HG03175 (cell line): Measurements from ENCODE around the gene ZIC5.

Experiments
- ATAC-seq: cut with Tn5 transposase; IDR thresholded peaks from one replicate; pipeline ENCODE4 v1.9.1; 2021; ENCODE audit warnings: mild to moderate bottlenecking, moderate library complexity; ENCODE audit not compliant: unreplicated experiment

Gene ZIC5

GRCh38 chr13:99987154-99988019 lies 15.8 kb upstream of the ZIC5 start:
- ATAC-seq: no peak

GRCh38 chr13:99986741-99987140 lies 15.2 kb upstream of the ZIC5 start:
- ATAC-seq: no peak

DNA sequence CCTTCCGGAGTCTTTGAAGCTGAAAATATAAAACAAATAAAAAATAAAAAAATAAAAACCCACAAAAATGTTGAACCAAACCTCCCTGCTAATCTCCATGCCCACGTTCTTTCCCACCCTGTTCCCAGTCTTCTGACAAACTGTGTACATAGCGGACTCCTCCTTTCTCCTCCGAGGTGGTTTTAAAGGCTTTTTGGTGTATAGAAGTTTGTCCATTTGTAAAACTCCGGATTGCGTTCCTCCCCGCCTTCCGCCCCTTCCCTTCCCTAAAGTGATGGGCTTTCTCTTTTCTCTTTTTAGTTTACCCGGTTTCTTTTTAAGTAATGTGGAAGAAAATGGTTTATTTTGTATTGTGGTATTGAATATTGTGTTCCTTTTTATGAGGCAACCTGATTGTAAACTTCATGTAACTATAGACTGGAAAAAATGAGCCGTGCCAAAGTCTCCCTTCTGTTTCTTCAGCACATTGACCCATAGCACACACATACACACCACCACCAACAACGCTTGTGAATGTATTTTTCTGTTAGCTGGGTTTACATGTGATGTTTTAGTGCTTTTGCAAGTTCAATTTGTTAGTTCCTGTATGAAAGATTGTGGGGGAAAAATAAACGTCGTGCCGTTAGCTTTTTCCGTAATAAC lies 14.4 kb upstream of the ZIC5 start:
- ATAC-seq: no peak

DNA sequence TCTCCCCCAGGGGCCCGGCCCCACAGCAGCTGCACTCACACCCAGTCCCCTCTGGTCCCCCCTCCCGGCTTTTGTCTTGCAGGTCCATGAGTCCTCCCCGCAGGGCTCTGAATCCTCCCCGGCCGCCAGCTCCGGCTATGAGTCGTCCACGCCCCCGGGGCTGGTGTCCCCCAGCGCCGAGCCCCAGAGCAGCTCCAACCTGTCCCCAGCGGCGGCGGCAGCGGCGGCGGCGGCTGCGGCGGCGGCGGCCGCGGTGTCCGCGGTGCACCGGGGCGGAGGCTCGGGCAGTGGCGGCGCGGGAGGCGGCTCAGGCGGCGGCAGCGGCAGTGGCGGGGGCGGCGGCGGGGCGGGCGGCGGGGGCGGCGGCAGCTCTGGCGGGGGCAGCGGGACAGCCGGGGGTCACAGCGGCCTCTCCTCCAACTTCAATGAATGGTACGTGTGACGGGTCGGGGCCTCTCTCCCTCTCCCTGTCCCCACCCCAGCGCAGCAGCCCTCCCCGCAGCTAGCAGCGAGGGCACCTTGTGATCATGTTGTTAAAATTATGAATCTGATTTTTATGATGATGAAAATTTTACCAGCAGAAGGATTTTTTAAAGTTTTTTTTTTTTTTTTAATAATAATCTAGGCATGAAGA lies 13.8 kb upstream of the ZIC5 start:
- no peak for ATAC-seq

DNA sequence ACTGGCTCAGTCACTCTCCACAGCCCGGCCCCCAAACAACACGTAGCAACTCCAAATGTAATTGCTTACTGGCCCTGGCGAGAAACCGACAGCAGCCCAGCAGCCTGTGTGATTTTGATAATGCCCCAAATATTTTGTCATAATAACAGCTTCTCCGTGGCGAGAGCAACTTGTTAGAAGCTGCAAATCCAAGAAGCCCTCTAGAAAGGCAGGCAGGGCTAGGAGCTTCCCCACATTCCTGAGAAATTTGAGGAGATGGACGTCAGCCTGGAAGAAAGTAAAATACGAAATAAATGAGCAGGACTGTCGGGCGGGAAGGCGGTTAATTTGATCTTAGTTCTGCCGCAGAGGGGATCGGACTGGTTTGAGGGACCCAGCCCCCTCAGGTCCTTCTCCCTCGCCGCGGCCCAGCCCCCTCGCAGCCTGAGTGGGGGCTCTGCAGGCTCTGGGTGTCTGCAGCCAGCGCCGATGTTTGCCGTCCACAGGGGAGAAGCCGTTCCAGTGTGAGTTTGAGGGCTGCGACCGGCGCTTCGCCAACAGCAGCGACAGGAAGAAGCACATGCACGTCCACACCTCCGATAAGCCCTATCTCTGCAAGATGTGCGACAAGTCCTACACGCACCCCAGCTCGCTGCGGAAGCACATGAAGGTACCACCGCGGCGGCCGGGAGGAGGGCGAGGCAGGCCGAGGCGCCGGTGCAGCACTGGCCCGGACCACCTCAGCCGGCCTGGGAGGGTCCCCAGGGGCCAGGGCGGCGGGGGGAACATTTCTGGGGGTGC lies 13.1 kb upstream of the ZIC5 start:
- no peak for ATAC-seq

DNA sequence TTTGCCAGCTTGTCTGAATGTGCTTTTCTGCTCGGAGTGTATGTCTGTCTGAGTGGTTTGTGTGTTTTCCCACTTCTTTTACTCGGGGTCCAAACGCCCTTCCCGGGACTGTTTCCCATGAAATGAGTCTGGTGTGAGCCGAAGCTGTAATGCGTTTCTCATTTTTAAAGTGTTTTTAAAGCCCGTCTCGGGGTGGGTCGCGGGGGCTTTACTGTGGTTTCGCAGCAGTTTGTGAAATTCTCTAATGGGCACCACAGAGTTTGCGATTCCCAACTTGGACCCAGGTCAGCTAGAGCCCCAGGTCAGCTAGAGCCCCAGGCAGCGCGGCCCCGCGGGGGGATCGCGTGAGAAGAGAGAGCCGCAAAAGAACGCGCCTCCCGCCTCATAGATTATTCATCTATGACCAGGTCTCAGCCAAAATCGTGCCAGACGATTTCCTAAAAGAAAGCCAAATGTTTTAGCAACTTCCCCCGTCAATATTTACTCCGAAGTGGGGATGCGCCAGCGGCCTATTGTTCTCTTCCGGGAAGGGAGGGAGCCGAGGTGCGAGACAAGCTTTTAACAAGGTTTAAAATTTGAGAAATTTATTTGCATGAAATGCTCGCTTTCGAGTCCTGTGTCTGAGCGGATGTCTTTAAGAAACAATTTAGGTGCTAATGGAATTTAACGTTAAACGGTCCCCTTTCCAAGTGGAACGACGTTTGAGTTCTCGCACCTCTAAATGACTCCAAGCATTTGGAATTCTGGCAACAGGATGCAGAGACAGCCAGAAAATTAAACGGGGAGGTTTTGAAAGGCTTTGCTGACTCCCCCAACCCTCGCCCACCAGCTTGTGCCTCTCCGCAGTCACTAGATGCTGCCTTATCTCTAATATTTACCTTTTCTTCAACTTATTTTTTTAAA lies 12.2 kb upstream of the ZIC5 start:
- no peak for ATAC-seq

DNA sequence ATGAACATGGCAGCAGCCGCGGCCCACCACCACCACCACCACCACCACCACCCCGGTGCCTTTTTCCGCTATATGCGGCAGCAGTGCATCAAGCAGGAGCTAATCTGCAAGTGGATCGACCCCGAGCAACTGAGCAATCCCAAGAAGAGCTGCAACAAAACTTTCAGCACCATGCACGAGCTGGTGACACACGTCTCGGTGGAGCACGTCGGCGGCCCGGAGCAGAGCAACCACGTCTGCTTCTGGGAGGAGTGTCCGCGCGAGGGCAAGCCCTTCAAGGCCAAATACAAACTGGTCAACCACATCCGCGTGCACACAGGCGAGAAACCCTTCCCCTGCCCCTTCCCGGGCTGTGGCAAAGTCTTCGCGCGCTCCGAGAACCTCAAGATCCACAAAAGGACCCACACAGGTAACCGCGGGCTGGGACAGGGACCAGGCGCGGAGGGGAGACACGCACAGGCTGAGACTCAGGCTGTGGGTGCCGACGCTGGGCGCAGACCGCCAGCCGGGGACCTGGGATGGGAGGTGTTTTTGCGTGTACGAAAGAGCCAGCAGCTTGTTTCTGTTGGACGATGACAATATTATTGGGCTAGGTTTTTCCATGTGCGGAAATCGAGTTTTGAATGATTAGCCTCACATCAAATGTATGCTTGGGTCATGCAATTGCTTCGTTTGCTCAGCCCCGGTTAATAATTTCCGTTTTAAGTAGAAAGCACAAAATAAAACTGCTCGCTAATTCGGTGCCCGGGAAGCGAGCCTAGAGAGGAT lies 11.3 kb upstream of the ZIC5 start:
- no peak for ATAC-seq

DNA sequence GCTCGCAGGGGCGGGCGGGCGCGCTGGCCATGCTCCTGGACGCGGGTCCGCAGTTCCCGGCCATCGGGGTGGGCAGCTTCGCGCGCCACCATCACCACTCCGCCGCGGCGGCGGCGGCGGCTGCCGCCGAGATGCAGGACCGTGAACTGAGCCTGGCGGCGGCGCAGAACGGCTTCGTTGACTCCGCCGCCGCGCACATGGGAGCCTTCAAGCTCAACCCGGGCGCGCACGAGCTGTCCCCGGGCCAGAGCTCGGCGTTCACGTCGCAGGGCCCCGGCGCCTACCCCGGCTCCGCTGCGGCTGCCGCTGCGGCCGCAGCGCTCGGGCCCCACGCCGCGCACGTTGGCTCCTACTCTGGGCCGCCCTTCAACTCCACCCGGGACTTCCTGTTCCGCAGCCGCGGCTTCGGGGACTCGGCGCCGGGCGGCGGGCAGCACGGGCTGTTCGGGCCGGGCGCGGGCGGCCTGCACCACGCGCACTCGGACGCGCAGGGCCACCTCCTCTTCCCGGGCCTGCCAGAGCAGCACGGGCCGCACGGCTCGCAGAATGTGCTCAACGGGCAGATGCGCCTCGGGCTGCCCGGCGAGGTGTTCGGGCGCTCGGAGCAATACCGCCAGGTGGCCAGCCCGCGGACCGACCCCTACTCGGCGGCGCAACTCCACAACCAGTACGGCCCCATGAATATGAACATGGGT lies 10.6 kb upstream of the ZIC5 start:
- ATAC-seq: no peak

DNA sequence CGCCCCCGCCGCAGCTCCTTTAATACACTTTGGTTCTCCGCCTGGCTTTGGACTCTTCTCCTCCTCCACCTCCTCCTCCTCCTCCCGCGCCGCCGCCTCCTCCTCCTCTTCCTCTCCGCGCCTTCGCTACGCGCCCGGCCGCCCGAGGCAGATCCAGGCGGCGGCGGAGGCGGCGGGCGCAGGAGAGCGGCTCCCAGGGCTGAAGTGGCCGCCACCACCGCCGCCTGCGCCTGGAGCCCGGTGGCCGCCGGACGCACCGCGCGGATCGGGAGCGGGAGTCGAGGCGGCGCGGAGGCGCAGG lies 10.1 kb upstream of the ZIC5 start, which contains the start of gene ZIC2:
Gene ZIC2, plus strand, starts transcription at position 50 of the 301 bp plus-strand sequence. CDS start 281 bp downstream, outside the sequence.
- no peak for ATAC-seq

DNA sequence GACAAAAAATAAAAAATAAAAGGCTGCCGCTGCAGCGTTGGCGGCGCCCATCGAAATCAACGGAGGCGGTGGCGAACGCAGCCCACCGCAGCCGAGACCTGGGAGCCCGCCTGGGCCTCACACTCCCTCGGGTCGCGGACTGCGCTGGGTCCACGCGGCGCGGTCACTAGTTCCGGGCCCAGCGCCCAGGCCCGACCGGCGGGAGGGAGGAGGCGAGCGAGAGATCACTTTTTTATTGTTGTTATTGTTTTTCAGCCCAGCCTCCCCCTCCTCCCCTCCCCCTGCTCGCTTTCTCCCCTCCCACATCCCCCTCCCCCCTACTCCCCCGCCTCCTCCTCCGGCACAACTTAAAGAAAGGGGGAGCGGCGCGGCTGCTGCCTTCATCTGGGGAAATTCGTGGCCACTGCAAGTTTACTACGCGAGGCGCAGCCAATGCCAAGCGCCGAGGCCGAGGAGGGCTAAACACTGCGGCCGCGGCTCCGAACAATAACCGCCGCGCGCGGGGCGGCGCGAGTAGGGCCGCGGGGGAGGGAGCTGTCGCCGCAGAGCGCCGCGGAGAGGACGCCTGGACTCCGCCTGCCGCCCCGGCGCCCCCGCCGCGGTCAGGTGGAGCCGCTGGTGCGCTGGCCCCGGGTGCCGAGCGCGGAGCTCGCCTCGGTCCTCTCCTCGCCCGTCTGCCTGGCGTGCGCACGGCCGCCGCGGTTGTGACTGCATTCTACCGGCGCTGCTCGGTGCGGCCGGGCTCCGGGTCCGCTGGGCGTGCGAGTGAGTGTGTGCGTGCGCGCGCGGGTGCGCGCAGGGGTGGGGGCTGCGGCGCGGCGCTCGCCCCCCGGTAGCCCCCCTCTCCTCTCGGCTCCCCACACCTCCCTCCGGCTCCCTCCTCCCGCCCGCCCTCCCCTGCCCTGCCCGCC lies 9.5 kb upstream of the ZIC5 start:
- ATAC-seq: no peak

GRCh38 chr13:99980201-99980823 lies 8.7 kb upstream of the ZIC5 start:
- peak; percentile 51 for ATAC-seq

DNA sequence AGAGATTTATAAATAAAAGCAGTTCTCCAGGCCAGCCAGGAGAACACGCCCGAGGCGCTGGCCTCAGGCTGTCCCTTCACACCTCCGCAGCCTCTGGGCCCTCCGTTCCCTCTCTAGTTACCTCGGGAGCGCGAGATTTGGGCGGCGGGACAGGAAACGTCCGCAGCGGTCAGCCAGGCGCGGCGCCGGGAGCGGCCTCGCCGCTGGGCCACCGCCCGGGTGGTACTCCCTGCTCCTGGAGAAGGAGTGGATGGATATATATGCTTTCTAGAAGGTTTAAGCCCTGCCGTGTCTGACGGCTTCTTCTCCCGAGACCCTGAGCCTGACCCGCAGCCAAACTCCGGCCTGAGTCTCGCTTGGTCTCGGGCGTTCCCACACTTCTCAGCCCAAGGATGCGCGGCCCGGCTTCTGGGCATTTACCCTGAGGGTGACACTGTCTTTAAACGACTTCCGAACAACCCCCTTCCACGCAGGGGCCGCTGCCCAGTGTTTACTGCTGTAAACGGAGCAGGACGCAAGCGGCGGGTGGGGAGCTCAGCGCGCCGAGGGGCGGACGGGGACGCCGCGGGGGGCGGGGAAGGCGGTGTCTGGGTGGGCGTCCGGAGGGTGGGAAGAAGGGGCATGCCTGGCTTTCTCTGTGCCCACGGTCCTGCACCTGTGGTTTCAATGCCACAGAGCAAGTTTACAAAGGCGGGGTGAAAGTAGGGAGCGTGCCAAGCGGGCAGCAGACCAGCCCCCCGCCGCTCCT lies 8.1 kb upstream of the ZIC5 start:
- no peak for ATAC-seq

- no peak for ATAC-seq
Measured at GRCh38 chr13:99978799-99979452, 7.4 kb upstream of the ZIC5 start.

DNA sequence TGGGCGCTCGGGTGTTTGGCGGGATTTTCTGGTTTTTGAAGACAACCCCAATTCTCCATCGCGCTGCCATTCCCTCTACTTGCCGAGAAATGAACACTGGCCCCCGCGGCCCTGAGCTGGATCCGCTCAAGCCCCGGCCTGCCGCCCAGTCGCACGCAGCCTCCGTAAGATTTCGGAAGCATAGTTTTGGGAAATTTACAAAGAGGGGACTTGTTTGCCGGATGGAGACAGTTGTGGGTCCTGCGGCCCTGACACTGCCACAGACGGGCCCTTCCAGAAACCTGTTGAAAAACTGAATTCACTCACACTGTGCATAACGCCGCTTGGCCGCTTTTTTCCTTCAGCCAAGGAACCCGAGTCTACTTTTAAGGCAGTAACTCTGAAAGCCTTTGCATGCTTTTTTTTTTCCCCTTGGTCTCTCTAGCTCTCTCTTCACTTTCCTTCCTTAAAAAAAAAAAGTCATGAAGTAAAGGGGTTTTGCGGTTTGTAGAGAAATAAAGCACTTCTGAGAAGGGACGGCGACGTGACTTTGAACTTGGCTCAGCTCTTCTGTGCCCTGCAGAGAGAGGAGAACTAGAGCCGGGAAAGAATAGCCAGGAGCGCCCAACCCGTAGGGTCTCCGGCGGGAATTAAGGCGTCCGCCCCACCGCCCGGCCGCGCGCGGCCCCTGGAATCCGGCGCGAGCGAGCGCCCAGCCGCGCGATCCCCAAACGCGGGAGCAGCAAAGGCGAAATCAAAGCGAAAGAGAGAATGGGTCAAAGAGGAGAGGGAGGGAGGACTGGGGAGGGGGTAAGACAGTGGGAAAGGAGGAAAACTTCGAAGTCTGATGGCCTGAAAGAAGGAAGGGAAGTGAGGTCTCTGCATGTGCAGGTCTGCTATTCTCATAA lies 6.6 kb upstream of the ZIC5 start:
- no peak for ATAC-seq

DNA sequence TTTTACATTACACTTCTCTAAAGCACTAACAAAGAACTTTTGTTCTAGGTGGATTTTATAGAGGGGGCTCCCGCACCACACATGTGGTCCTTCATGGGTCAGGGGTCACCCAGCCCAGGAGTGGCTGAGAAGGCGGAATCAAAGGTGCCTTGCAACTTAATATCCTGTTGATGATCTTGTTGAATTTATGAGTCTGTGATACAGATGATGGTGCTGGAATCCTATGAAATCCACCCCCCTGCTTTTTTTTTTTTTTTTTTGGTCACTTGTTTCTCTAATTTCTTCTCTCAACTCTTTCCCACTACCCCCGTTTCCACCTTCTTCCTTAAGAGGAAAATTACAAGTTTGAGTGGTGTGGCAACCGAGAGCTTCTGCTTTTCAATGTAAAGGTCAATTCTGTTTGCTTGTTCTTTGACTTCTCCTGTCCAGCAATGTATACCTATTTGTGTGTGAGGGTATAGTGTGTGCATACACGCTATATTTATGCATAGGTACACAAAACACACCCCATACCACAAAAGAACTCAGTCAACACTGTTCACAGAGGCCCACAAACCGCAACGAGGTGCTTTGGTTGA lies 5.9 kb upstream of the ZIC5 start:
- ATAC-seq: no peak
